ENCODE results near the gene SLC2A14.
"Not testable (repeated sequence)": the region's sequence is repeated elsewhere in the genome, so short reads cannot be mapped to it uniquely, and the experiment has no call there.

Gene SLC2A14

GRCh38 chr12:7806863-7807487 is 65.7 kb downstream of the SLC2A14 start:
- TF ChIP-seq CTCF (IDR thresholded peaks at IDR 0.05; ENCODE audit: low read depth, low read length, poor library complexity, severe bottlenecking) (peak; percentile 89), EZH2phosphoT487 (IDR thresholded peaks at IDR 0.05; ENCODE audit: borderline replicate concordance, low read length) (no peak)
- no peaks in the 10 kb centered on the region for H3F3A ChIP-seq (ENCODE audit: control insufficient read depth, insufficient read depth)

GRCh38 chr12:7806319-7806718 is 66.4 kb downstream of the SLC2A14 start:
- H3K36me3 ChIP-seq (ENCODE audit: control insufficient read depth, low read length); H3K9me3 ChIP-seq (ENCODE audit: control insufficient read depth, insufficient read depth, low read length); H3K4me1 ChIP-seq (ENCODE audit: control insufficient read depth, low read length); H3K4me2 ChIP-seq (ENCODE audit: low read length); H3F3A ChIP-seq (ENCODE audit: control insufficient read depth, insufficient read depth); H3K79me2 ChIP-seq (ENCODE audit: control insufficient read depth, low read length); H3K27ac ChIP-seq (ENCODE audit: low read depth, low read length); H3K27me3 ChIP-seq (ENCODE audit: control insufficient read depth, low read length); H3K4me3 ChIP-seq (ENCODE audit: low read length); H4K20me1 ChIP-seq (ENCODE audit: control insufficient read depth, insufficient read depth, low read depth, low read length); H3K9me2 ChIP-seq (replicated peaks; ENCODE audit: control insufficient read depth, low read length): not testable (repeated sequence)

More at GRCh38 chr12:7806863-7807487, 65.7 kb downstream of the SLC2A14 start:
- Histone ChIP-seq H4K20me1 (ENCODE audit: control insufficient read depth, insufficient read depth, low read depth, low read length) (no peaks in the 10 kb centered on the region), H3K9me2 (replicated peaks; ENCODE audit: control insufficient read depth, low read length) (no peaks in the 10 kb centered on the region), H3K4me3 (ENCODE audit: low read length) (no peak overlapping the region), H3K9me3 (ENCODE audit: control insufficient read depth, insufficient read depth, low read length) (no peaks in the 10 kb centered on the region), H3K27ac (ENCODE audit: low read depth, low read length) (no peak overlapping the region), H3K4me2 (ENCODE audit: low read length) (no peak overlapping the region), H3K36me3 (ENCODE audit: control insufficient read depth, low read length) (no peaks in the 10 kb centered on the region), H3K79me2 (ENCODE audit: control insufficient read depth, low read length) (no peaks in the 10 kb centered on the region), H3K4me1 (ENCODE audit: control insufficient read depth, low read length) (no peaks in the 10 kb centered on the region), H3K27me3 (ENCODE audit: control insufficient read depth, low read length) (no peaks in the 10 kb centered on the region)

- H3K4me2 ChIP-seq (ENCODE audit: low read length), result no peak overlapping the region
- no peaks in the 10 kb centered on the region for H3K9me2 ChIP-seq (replicated peaks; ENCODE audit: control insufficient read depth, low read length)
- no peaks in the 10 kb centered on the region for H3K9me3 ChIP-seq (ENCODE audit: control insufficient read depth, insufficient read depth, low read length)
- H3K4me3 ChIP-seq (ENCODE audit: low read length), result no peak overlapping the region
- H3K4me1 ChIP-seq (ENCODE audit: control insufficient read depth, low read length), result no peaks in the 10 kb centered on the region
- H3K36me3 ChIP-seq (ENCODE audit: control insufficient read depth, low read length), result no peaks in the 10 kb centered on the region
- H3K27me3 ChIP-seq (ENCODE audit: control insufficient read depth, low read length), result no peaks in the 10 kb centered on the region
- H3K79me2 ChIP-seq (ENCODE audit: control insufficient read depth, low read length), result no peaks in the 10 kb centered on the region
- H3F3A ChIP-seq (ENCODE audit: control insufficient read depth, insufficient read depth), result no peaks in the 10 kb centered on the region
- no peak overlapping the region for H3K27ac ChIP-seq (ENCODE audit: low read depth, low read length)
- no peaks in the 10 kb centered on the region for H4K20me1 ChIP-seq (ENCODE audit: control insufficient read depth, insufficient read depth, low read depth, low read length)
- TF ChIP-seq EZH2phosphoT487 (IDR thresholded peaks at IDR 0.05; ENCODE audit: borderline replicate concordance, low read length) (no peak), CTCF (IDR thresholded peaks at IDR 0.05; ENCODE audit: low read depth, low read length, poor library complexity, severe bottlenecking) (no peak)
These were observed 71.3 kb downstream of the SLC2A14 start for GRCh38 chr12:7801460-7801859.

- not testable (repeated sequence) for H3K27ac ChIP-seq (ENCODE audit: low read depth, low read length); H3K4me1 ChIP-seq (ENCODE audit: control insufficient read depth, low read length); H3K4me2 ChIP-seq (ENCODE audit: low read length); H3K27me3 ChIP-seq (ENCODE audit: control insufficient read depth, low read length); H4K20me1 ChIP-seq (ENCODE audit: control insufficient read depth, insufficient read depth, low read depth, low read length); H3K9me2 ChIP-seq (replicated peaks; ENCODE audit: control insufficient read depth, low read length); H3K4me3 ChIP-seq (ENCODE audit: low read length); H3K9me3 ChIP-seq (ENCODE audit: control insufficient read depth, insufficient read depth, low read length); H3K79me2 ChIP-seq (ENCODE audit: control insufficient read depth, low read length); H3K36me3 ChIP-seq (ENCODE audit: control insufficient read depth, low read length); H3F3A ChIP-seq (ENCODE audit: control insufficient read depth, insufficient read depth)
These were observed 73.9 kb downstream of the SLC2A14 start for GRCh38 chr12:7798750-7799308.

All from DOHH2 (cell line).